SH-SY5Y (cell line): ENCODE results near the gene TCF25.

Source experiments
- GATA2 ChIP-seq: IDR thresholded peaks from 2 replicates; pipeline ENCODE4 v1.6.1; 2011; ENCODE audit warnings: mild to moderate bottlenecking, low read depth, low read length
- GATA3 ChIP-seq: IDR thresholded peaks from 2 replicates; pipeline ENCODE4 v1.6.1; 2011; ENCODE audit warnings: low read depth, mild to moderate bottlenecking, low read length, moderate library complexity

DNA sequence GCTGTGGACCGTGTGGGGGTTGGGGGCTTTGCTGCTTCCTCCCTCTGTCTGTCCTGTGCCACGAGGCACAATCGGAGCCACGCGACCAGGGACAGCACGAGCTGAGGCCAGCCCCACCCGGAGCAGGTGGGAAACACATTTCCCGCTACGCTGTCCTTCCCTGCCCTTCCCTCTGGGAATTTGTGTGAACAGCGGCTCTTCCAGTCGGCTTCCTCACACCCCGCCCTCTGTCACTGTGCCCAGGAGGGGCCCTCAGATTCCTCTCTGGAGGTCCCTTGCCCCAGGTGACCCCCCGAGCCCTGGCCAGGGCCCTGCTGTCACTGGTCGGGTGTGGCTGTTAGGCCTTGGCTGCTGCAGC is 25.5 kb upstream of the TCF25 start:
- TF ChIP-seq GATA2, result no peak
- no peak for TF ChIP-seq GATA3
